DMS114 treated with DMSO at 0.1 percent for 48 hours (cell line): ENCODE data around the gene SPC24.
A peak's percentile ranks its signal among the peaks of the same experiment; 100 is the strongest.
"Not testable (repeated sequence)": the region's sequence is repeated elsewhere in the genome, so short reads cannot be mapped to it uniquely, and the experiment has no call there.

Source experiments
- DNase-seq: peaks from one replicate; lab custom pipeline; 2025; ENCODE audit not compliant: unreplicated experiment; lab: John Stamatoyannopoulos, UW

SPC24 gene

GRCh38 chr19:11166281-11167142 is 10.9 kb upstream of the SPC24 start:
- DNase-seq: no peak

GRCh38 chr19:11165486-11166030 is 10.0 kb upstream of the SPC24 start:
- DNase-seq: no peak

GRCh38 chr19:11164879-11165406 is 9.4 kb upstream of the SPC24 start:
- no peak for DNase-seq

GRCh38 chr19:11164296-11164695 is 8.7 kb upstream of the SPC24 start:
- no peak for DNase-seq

- not testable (repeated sequence) for DNase-seq
Observed at GRCh38 chr19:11160440-11160768, 4.8 kb upstream of the SPC24 start.

- DNase-seq: no peak
Observed at GRCh38 chr19:11159598-11160439, 4.2 kb upstream of the SPC24 start.

GRCh38 chr19:11154683-11155047 is 917 bp downstream of the SPC24 start:
- no peak for DNase-seq

GRCh38 chr19:11152318-11153062 is 3.1 kb downstream of the SPC24 start:
- no peak for DNase-seq

GRCh38 chr19:11151181-11151580 is 4.4 kb downstream of the SPC24 start:
- no peak for DNase-seq

- DNase-seq: no peak
Observed at GRCh38 chr19:11148001-11148400, 7.6 kb downstream of the SPC24 start.

- DNase-seq: no peak
Observed at GRCh38 chr19:11145536-11145924, 10.1 kb downstream of the SPC24 start.

GRCh38 chr19:11142528-11143171 is 12.9 kb downstream of the SPC24 start:
- no peak for DNase-seq

- DNase-seq: no peak
Observed at GRCh38 chr19:11141937-11142527, 13.6 kb downstream of the SPC24 start.

GRCh38 chr19:11140896-11141295 is 14.7 kb downstream of the SPC24 start:
- DNase-seq: no peak

GRCh38 chr19:11140023-11140538 is 15.5 kb downstream of the SPC24 start:
- DNase-seq: not testable (repeated sequence)

GRCh38 chr19:11138601-11139300 is 16.8 kb downstream of the SPC24 start:
- no peak for DNase-seq

- DNase-seq: peak; percentile 70
Observed at GRCh38 chr19:11137542-11138384, 17.8 kb downstream of the SPC24 start.

- no peak for DNase-seq
Observed at GRCh38 chr19:11136400-11137101, 19.0 kb downstream of the SPC24 start.
